GM21786 (cell line): ENCODE results near the gene MAN1C1.

Experiments used
- ATAC-seq: cut with Tn5 transposase; IDR thresholded peaks from one replicate; pipeline ENCODE4 v1.9.1; 2021; ENCODE audit not compliant: unreplicated experiment

The MAN1C1 gene

DNA sequence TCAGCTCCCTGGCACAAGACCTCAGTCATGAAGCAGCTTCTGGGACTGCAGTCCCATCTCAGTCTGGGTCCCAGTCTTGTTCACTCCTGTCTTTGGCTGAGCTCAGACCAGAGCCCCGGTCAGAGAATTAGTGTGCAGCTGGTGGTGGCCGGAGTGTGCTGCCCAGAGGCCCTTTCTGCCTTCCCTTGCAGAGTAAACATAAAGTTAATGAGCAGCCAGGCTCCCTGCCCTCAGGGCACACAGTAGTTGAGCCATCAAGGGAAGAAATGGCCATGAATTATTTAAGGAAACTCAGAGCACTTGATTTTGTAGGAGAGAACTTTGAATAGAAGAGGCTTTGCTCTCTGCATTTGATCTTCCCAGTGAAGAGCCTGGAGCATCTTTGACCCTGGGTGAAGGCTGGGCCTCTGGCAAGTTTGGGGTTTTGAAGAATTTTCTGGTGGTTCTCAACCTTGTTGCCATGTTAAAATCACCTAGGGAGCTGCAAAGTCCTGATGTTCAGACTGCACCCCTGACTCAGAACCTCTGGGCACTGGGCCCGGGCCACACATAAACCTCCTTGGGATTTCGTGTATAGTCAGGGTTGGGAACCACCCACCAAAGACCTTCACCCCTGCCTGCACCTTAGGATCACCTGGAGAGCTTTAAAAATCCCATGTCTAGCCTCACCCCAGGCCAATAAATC, 157.0 kb downstream of the MAN1C1 start:
- ATAC-seq = no peak

GRCh38 chr1:25774206-25774803, 157.7 kb downstream of the MAN1C1 start:
- ATAC-seq = no peak

DNA sequence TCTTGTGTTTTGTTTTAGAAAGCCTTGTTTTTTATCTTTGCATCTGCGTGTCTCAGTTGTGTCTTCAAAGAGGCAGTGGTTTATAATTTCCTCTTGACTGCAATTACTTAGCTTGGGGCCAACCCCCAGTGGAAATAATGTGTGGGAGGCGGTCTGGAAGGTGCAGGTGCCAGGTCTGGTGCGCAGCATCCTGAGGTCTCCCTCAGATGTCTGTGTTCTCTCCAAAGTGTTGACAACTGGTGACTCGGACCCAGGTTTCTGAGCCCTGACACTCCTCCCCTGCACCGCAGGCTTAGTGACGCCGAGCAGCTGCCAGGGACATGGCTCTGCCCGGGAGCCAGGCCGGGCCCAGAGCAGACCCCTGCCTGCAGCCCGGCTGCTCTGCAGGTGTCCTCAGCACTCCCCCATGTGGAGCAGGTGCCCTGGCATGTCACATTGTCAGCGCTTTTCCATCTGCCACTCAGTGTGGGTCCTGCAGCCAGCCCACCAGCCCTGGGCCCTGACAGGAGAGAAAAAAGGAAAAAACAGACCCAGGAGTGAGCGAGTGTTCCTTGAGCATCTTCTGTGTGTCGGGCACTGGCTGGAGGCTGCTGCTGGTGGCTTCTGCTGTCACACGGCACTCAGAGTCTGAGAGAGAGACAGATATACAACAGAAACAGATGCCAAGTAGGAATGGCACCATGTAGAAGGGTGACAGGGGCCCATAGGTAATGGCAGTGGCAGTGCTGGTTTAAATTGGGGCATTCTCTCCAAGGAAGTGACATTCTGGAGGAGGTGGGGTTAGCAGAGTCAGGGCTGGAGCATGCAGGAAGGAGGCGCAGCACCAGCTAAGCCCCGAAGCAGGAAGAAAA, 158.6 kb downstream of the MAN1C1 start:
- no peak for ATAC-seq

DNA sequence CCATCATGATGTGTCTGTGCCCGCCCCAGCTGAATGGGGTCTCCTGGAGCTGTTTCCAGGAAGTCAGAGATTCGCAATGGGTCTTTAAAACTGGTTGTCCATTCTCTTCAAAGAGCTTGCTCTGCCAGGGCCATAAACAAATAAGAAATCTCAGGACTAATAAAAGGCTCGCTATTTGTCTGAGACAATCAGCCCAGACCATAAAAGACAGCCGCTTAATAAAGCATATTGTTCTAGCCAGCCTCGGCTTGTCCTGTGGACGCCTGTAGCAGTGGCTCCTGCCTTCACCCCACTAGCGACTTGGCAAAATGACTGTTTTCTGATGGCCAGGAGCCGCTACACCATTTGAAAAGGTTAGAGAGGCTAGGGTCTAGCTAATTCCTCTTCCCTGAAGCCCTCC, 162.8 kb downstream of the MAN1C1 start:
- ATAC-seq = no peak

GRCh38 chr1:25779894-25780293, 163.3 kb downstream of the MAN1C1 start:
- no peak for ATAC-seq

- no peak for ATAC-seq
Measured at GRCh38 chr1:25780318-25781129, 163.9 kb downstream of the MAN1C1 start.

DNA sequence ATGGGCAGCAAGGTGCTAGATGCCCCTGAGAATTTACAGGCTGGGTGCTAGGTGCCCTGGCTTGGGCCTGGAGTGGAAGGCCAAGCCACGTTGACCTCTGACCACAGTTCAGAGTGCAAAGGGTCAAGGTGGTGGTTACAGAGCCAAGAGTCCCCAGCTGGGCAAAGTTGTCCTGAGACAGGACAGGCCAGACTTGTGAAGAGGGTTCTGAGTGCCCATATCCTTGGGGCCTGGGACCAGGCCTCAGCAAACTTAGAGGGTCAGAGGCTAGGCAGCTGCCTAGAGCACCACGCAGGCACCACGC, 164.5 kb downstream of the MAN1C1 start:
- ATAC-seq = no peak

DNA sequence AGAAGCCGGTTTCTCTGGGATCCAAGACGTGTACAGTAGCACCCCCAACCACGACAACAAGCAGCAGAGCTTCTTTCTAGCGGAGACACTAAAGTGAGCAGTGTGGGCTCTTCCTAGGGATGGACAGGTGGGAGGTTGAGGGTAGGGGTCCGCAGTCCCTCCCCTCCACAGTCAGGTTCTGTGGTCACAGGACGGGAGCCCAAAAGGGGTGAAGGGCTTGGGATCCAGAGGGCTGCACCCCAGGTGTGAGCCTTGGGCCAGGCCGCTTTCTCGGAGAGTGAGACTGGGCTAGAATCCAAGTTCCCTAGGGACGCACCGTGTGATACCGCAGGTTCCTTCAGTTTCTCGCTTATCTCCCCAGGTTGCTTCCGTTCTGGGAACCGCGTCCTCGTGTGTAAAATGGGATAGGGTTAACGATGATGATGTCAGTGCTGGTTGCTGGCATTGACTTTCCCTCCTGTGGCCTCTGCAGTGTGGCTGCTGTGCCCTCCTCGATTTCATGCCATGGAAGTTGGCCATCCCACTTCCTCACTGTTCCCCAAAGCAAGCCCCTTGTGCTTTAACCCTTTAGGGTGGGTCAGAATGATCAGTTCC, 166.1 kb downstream of the MAN1C1 start:
- no peak for ATAC-seq

DNA sequence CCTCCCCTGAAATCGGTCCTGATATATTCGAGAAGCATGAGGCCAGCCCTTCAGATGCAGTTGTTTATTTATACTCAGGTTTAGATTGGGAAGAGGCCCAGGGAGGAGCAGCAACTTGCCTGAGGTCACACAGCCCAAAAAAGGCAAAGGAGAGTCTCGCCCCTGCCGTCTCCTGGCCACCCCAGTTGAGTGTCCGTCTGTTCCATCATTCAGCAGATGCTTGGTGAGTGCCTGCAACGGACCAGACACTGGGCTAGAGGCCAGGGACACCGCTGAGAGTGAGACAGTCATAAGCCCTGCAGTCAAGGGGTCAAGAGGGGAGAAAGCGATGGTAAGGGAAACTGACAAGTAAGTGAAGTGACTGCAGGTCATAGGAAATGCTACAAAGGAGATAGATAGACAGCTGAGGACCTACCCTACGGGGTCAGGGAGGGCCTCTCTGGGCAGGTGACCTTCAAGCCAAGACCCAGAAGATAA, 168.0 kb downstream of the MAN1C1 start:
- ATAC-seq = no peak

DNA sequence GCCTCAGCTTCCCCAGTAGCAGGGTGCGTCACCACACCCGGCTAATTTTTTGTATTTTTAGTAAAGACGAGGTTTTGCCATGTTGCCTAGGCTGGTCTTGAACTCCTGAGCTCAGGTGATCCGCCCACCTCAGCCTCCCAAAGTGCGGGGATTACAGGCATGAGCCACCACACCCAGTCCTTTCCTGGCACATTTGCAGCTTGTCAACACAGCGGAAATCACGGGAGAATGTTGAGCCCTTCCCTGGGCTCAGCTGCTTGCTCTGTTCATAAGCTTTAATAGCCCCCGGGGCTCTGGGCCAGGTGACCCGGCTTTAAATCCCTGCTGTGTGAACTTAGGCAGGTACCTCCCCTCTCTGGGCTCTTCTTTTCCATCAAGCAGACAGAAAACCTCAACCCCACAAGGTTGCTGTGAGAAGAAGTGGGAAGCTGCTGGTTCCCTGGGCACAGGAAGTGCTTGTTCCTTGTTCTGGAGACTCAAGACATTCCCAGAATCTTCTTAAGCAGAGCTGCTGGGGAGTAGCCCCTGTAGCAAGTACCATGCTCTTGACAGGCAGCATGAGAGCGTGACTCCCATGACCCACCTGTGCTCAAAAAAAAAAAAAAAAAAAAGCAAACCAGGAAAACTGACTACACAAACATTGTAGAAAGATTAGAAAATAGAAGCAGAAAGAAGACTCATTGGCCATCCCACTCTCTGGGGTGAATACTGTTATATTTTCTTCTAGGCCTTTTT, 168.9 kb downstream of the MAN1C1 start:
- no peak for ATAC-seq

DNA sequence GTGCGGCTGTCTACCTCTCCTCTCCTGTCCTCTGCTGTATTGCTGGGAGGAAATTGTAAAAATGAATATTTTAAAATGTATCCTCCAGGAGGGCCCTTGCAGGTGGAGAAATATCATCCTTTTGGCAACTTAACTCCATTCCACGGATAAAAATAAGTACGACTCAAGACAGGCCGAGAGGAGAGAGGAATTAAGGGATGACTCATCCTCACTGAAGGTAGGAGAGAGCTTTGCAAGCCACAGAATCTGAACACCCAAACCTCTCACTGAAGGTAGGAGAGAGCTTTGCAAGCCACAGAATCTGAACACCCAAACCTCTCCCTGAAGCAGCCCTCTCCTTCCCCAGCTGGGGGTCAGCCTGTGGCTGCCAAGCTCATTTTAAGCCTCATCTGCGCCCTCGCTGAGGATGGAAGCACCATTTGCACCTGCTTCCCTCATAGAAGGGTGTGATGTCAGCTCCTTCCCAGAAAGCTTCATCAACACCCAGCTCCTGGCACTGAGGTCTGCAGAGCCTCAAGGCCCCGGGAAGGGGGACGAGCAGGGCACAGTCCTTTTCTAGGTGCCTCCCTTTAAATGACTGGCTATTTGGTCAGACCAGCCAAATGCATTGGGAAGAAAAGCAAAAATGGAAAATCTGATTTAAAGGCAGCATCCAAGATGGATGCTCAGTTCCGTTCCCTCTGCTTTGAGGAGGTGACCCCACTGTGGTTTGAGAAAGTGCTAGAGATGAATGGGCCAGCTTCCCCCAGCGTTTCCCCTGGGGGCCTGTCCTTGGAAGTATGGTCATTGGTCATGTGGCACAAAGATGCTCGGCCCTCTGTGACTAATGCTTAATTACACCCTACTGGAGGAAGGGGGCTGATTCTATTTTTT, 170.5 kb downstream of the MAN1C1 start:
- ATAC-seq = no peak

- no peak for ATAC-seq
Measured at GRCh38 chr1:25787760-25788166, 171.2 kb downstream of the MAN1C1 start.

GRCh38 chr1:25790472-25790871, 173.9 kb downstream of the MAN1C1 start:
- ATAC-seq = no peak

- ATAC-seq = no peak
Measured at GRCh38 chr1:25792115-25792514, 175.5 kb downstream of the MAN1C1 start.

- no peak for ATAC-seq
Measured at GRCh38 chr1:25793585-25794170, 177.1 kb downstream of the MAN1C1 start.

GRCh38 chr1:25794325-25794724, 177.7 kb downstream of the MAN1C1 start:
- no peak for ATAC-seq

GRCh38 chr1:25795211-25795610, 178.6 kb downstream of the MAN1C1 start:
- ATAC-seq = no peak

DNA sequence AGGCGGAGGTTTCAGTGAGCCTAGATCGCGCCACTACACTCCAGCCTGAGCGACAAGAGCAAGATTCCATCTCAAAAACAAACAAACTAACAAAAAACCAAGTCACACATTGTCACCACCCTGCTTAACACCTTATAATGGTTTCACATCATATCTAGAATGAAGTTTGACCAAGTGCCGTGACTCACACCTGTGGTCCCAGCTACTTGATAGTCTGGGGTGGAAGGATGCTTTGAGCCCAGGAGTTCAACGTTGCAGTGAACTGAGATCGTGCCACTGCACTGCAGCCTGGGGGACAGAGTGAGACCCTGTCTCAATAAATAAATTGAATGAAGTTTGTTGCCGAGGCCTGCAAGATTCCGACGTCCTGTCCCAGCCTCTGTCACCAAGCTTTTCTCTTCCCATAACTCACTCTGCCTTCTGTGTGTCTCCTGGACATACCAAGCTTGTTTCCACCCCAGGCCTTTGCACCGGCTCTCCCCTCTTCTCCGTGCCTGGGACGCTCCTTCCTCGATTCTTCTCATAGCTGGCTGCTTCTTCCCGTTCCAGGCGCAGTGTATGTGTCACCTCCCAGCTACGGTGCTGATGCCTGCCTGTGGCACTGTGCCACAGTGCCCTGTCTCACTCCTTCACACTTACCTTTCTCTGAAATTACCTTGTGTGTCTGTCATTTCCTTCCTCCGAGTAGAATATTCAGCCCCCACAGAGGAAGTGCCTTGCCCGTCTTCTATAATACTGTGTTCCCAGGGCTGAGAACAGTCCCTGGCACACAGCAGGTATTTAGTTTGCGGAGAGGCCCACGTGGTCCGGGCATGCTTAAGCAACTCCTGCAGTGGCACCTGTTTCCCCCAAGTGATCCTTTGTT, 179.6 kb downstream of the MAN1C1 start:
- no peak for ATAC-seq
